Naive B cell (primary cell): ENCODE data around the gene ZBP1. TPM values are rescaled to one million over a fixed set of nuclear protein-coding genes. Genes with fewer than 3 reads are reported as not detected.

Experiments
- ATAC-seq, 2 donors: fragments of 150-1000 bp; cut with Tn5 transposase; 2 replicates each; pipeline ENCODE4 v1.10.0; 2021; ENCODE audit warnings: low read depth in 2 of 2, mild to moderate bottlenecking in 2 of 2, moderate library complexity in 2 of 2
- DNase-seq: peaks from one replicate; pipeline ENCODE4 v3.0.0; 2022
- H3K27ac Mint-ChIP-seq, 6 donors: one replicate each; pipeline ENCODE4 v1.8.0; 2020 to 2022; ENCODE audit warnings: mild to moderate bottlenecking in 6 of 6, mixed read lengths in 6 of 6, moderate library complexity in 5 of 6, inconsistent platforms in 2 of 6
- H3K27me3 Mint-ChIP-seq, 3 donors: one replicate each; pipeline ENCODE4 v1.8.0; 2021 to 2022; ENCODE audit warnings: mixed read lengths in 3 of 3, mild to moderate bottlenecking in 1 of 3
- H3K36me3 Mint-ChIP-seq, 2 donors: one replicate each; pipeline ENCODE4 v1.8.0; 2020 to 2022; ENCODE audit warnings: mixed read lengths in 2 of 2, inconsistent platforms in 1 of 2, mild to moderate bottlenecking in 1 of 2
- H3K4me1 Mint-ChIP-seq, 3 donors: one replicate each; pipeline ENCODE4 v1.8.0; 2020 to 2022; ENCODE audit warnings: mixed read lengths in 3 of 3, inconsistent platforms in 1 of 3, mild to moderate bottlenecking in 1 of 3, moderate library complexity in 1 of 3
- H3K4me3 Mint-ChIP-seq, 8 donors: one replicate each; pipeline ENCODE4 v1.8.0; 2020 to 2022; ENCODE audit warnings: mild to moderate bottlenecking in 8 of 8, mixed read lengths in 8 of 8, moderate library complexity in 8 of 8, inconsistent platforms in 2 of 8
- H3K9me3 Mint-ChIP-seq, 7 donors: one replicate each; pipeline ENCODE4 v1.8.0; 2020 to 2022; ENCODE audit warnings: mixed read lengths in 7 of 7, mild to moderate bottlenecking in 5 of 7, inconsistent platforms in 2 of 7, moderate library complexity in 1 of 7
- polyA plus RNA-seq, 6 donors: library from polyadenylated mRNA; unstranded; fragments of 300-500 nt; fragmentation: Illumina TruSeq; gene quantifications; one replicate each; pipeline ENCODE4 v1.2.3, GENCODE V29; 2021; ENCODE audit warnings: low read depth in 6 of 6

The ZBP1 gene
- polyA plus RNA-seq, 6 donors from 2014 or later: 7.6 to 24.1 (median 15.5) TPM

DNA sequence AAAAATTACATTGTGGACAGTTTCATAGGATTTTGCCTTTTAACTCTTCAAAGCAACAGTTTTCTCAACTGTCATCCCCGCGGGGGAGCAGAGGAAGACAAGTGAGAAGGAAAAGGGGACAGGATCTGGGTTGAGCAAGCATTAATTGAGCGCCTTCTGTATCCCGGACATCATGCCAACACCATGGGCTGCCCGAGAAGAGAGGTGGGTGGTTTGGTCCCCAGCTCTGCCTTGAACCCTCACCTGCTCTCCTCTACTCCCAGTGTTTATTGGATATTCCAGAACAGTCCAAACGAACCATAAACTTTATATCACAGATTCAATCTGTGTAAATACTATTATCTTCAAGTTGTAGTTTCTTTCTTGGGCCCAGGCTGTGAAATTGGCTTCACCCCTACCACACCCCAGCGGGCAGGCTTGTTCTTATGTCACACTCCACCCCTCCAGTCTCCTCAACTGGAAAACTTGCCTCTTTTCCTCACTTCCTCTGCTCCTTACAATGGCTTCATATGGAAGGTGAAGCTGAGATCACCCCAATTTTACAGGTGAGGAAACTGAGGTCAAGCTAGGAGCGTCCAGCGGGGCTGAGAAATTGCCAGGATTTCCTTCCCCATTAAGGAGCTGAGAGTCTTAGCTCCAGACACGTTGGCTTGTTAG lies 53.3 kb downstream of the ZBP1 start:
- peaks cover 21 to 59% (median 44%) of the 10 kb centered on the region in 3 donors for H3K27me3 Mint-ChIP-seq
- ATAC-seq (no peak), DNase-seq (no peak)
- no peaks in the 10 kb centered on the region for H3K9me3 Mint-ChIP-seq
- no peak overlapping the region for H3K27ac Mint-ChIP-seq
- H3K4me1 Mint-ChIP-seq: no peaks in the 10 kb centered on the region
- no peaks in the 10 kb centered on the region for H3K36me3 Mint-ChIP-seq
- no peak overlapping the region for H3K4me3 Mint-ChIP-seq

- no peak for ATAC-seq
- H3K9me3 Mint-ChIP-seq: no peaks in the 10 kb centered on the region
- no peaks in the 10 kb centered on the region for H3K4me1 Mint-ChIP-seq
- no peak for DNase-seq
- H3K27ac Mint-ChIP-seq: no peak overlapping the region
- no peak overlapping the region for H3K4me3 Mint-ChIP-seq
- peaks cover 23 to 57% (median 46%) of the 10 kb centered on the region in 3 donors for H3K27me3 Mint-ChIP-seq
- no peaks in the 10 kb centered on the region for H3K36me3 Mint-ChIP-seq
These were observed 53.8 kb downstream of the ZBP1 start for GRCh38 chr20:57566399-57566798.

GRCh38 chr20:57564951-57565642 lies 55.1 kb downstream of the ZBP1 start:
- DNase-seq (no peak), ATAC-seq (no peak)
- Mint-ChIP-seq H3K4me3 (no peak overlapping the region), H3K4me1 (no peaks in the 10 kb centered on the region), H3K36me3 (no peaks in the 10 kb centered on the region), H3K27ac (no peak overlapping the region), H3K27me3 (peaks cover 16 to 60% (median 56%) of the 10 kb centered on the region in 3 donors), H3K9me3 (no peaks in the 10 kb centered on the region)

- Mint-ChIP-seq H3K36me3 (no peaks in the 10 kb centered on the region), H3K4me1 (no peaks in the 10 kb centered on the region), H3K27me3 (peaks cover 16 to 59% (median 59%) of the 10 kb centered on the region in 3 donors), H3K9me3 (no peaks in the 10 kb centered on the region), H3K4me3 (no peak overlapping the region), H3K27ac (no peak overlapping the region)
- no peak for DNase-seq
- ATAC-seq: no peak
These were observed 55.9 kb downstream of the ZBP1 start for GRCh38 chr20:57564180-57564802.

GRCh38 chr20:57563522-57563921 lies 56.7 kb downstream of the ZBP1 start:
- no peak overlapping the region for H3K4me3 Mint-ChIP-seq
- H3K27ac Mint-ChIP-seq: no peak overlapping the region

DNA sequence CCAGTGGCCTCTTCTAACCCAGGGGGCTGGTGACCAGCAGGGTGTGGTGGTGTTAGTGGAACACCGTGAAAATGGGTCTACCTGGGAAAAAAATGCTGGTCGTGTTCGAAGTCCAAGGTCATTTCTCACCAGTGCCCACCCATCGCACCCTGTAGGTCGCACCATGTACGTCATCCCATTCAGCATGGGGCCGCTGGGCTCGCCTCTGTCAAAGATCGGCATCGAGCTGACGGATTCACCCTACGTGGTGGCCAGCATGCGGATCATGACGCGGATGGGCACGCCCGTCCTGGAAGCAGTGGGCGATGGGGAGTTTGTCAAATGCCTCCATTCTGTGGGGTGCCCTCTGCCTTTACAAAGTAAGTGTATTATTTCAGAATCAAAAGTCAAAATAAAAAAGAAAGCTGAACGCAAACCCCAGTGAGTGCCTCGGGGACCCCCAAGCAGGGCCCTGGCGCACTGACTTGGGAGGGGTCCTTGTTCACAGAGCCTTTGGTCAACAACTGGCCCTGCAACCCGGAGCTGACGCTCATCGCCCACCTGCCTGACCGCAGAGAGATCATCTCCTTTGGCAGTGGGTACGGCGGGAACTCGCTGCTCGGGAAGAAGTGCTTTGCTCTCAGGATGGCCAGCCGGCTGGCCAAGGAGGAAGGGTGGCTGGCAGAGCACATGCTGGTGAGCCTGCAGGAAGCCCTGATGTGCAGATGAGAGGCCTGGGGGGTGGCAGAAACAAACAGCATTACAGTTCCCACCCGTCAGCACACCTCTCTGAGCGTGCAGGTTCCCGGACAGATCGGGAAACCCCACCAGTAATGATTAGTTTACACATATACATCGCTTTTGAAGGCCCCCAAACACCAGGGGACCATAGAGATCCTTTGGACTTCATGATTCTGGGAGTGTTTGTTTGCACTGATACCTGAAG lies 57.4 kb downstream of the ZBP1 start:
- Mint-ChIP-seq H3K27ac (no peak overlapping the region), H3K27me3 (peaks cover 12 to 58% (median 55%) of the 10 kb centered on the region in 3 donors), H3K4me3 (peak overlapping the region in 1 of 8 donors; percentile 9), H3K9me3 (no peaks in the 10 kb centered on the region), H3K4me1 (no peaks in the 10 kb centered on the region), H3K36me3 (no peaks in the 10 kb centered on the region)
- ATAC-seq (no peak), DNase-seq (no peak)

More at GRCh38 chr20:57563522-57563921, 56.7 kb downstream of the ZBP1 start:
- ATAC-seq (no peak), DNase-seq (no peak)
- no peaks in the 10 kb centered on the region for H3K4me1 Mint-ChIP-seq
- H3K36me3 Mint-ChIP-seq: no peaks in the 10 kb centered on the region
- H3K27me3 Mint-ChIP-seq: peaks cover 16 to 59% (median 55%) of the 10 kb centered on the region in 3 donors
- no peaks in the 10 kb centered on the region for H3K9me3 Mint-ChIP-seq

DNA sequence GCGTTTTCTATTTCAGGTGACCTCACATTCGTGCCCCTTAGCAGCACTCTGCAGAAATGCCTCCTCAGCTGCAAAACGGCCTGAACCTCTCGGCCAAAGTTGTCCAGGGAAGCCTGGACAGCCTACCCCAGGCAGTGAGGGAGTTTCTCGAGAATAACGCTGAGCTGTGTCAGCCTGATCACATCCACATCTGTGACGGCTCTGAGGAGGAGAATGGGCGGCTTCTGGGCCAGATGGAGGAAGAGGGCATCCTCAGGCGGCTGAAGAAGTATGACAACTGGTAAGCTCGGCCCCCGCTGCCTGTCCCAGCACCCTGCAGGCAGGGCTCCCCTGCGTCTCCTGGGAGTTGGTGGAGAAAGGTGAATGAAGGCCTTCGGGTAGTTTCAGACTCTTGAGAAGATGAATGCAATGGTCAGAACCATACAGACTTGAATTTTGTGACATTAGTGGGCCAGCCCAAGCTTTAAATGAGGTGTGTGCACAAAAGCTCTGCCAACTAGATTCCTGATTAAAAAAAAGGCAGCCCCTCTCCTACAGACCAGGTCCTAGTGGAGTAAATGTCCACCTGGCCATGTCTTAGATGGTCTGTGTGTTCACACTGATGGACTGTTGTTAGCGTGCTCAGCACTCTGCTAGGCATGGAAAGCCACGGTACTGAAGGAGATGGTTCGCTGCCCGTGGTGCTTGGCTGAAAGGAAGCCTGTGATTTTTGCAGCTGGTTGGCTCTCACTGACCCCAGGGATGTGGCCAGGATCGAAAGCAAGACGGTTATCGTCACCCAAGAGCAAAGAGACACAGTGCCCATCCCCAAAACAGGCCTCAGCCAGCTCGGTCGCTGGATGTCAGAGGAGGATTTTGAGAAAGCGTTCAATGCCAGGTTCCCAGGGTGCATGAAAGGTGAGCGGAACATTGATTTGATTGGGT lies 58.6 kb downstream of the ZBP1 start:
- H3K36me3 Mint-ChIP-seq: no peaks in the 10 kb centered on the region
- no peaks in the 10 kb centered on the region for H3K4me1 Mint-ChIP-seq
- H3K4me3 Mint-ChIP-seq: no peak overlapping the region
- no peaks in the 10 kb centered on the region for H3K9me3 Mint-ChIP-seq
- ATAC-seq (no peak), DNase-seq (no peak)
- H3K27me3 Mint-ChIP-seq: peaks cover 14 to 61% (median 57%) of the 10 kb centered on the region in 3 donors
- H3K27ac Mint-ChIP-seq: no peak overlapping the region

GRCh38 chr20:57560554-57561355 lies 59.5 kb downstream of the ZBP1 start, which contains the start of gene PCK1:
TSS of gene PCK1 (plus strand) at chr20:57561110. CDS start at chr20:57561412, 302 bp downstream.
- H3K9me3 Mint-ChIP-seq: no peaks in the 10 kb centered on the region
- ATAC-seq: no peak
- H3K27ac Mint-ChIP-seq: peak within 1 kb of the TSS in 1 of 6 donors; percentile 37
- DNase-seq: no peak
- no peaks in the 10 kb centered on the region for H3K36me3 Mint-ChIP-seq
- H3K4me3 Mint-ChIP-seq: no peak within 1 kb of the TSS
- H3K27me3 Mint-ChIP-seq: peaks cover 10 to 65% (median 60%) of the 10 kb centered on the region in 3 donors
- no peaks in the 10 kb centered on the region for H3K4me1 Mint-ChIP-seq

DNA sequence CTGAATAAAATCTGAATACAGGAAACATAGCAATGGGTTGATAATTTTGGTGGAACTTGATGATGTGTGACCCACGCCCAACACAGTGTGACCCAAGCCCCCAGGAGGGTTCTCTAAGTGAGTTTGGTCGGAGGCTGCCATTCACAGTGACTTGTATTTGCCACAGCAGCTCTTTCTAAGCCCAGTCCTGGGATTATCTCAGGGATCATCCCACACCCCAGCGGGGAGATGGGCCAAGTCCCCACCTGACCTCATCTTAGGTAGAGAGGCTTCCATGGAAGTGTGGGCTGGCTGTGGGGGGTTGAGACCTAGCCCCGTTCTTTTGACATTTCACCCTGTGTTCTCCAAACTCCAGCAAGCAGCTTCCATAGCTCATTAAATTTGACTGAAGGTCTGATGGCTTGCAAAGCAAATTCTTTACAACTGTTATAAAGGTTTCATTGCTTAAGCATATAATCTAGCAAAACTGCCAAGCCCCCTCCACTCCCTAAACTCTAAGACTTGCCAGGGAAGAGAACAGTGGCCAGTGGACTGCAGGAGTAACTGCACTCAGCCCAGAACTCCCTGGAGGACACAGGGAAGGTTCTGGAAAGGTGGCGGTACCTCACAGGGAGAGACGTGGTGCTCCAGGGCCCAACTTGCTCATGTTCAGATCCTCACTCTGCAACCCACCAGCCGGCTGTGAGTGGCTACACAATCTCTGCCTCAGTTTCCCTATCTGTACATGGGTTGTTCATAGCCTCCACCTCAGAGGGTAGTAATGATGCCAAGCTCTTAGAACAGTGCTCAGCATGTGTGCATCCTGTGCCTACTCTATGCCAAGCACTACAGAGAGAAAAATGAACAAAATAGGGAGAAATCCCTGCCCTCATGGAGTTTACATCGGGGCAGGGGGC lies 60.3 kb downstream of the ZBP1 start:
- ATAC-seq: no peak
- Mint-ChIP-seq H3K9me3 (no peaks in the 10 kb centered on the region), H3K4me1 (no peaks in the 10 kb centered on the region)

DNA sequence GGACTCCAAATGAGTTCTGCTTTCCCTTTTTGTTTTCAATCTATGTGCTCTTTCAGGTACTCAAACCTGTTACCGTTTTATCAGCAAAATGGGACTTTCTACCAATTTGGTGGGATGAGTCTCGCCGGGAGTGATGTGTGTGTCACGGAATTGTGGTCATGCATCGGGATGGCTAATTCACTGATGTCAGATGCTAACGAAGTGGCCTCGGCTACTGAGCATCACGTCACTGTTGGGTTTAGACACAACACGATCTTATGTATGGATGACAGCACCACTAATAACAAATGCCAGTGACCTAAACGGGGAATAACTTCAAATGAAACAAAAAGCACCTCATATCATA lies 61.0 kb downstream of the ZBP1 start:
- no peaks in the 10 kb centered on the region for H3K36me3 Mint-ChIP-seq
- no peak overlapping the region for H3K4me3 Mint-ChIP-seq
- H3K27me3 Mint-ChIP-seq: peaks cover 19 to 62% (median 53%) of the 10 kb centered on the region in 3 donors
- no peak overlapping the region for H3K27ac Mint-ChIP-seq
- no peaks in the 10 kb centered on the region for H3K9me3 Mint-ChIP-seq
- no peak for ATAC-seq
- H3K4me1 Mint-ChIP-seq: no peaks in the 10 kb centered on the region
- DNase-seq: no peak

More for the DNA sequence above, 60.3 kb downstream of the ZBP1 start:
- DNase-seq: no peak
- H3K27me3 Mint-ChIP-seq: peaks cover 16 to 65% (median 53%) of the 10 kb centered on the region in 3 donors
- no peak overlapping the region for H3K4me3 Mint-ChIP-seq
- no peak overlapping the region for H3K27ac Mint-ChIP-seq
- H3K36me3 Mint-ChIP-seq: no peaks in the 10 kb centered on the region
